GM18909 (cell line): ENCODE data around the gene NFYC.

Source experiments
- ATAC-seq: cut with Tn5 transposase; IDR thresholded peaks from one replicate; pipeline ENCODE4 v1.9.1; 2021; ENCODE audit warnings: mild to moderate bottlenecking; ENCODE audit not compliant: unreplicated experiment, poor library complexity

Gene NFYC

GRCh38 chr1:40755067-40755466, 63.6 kb downstream of the NFYC start:
- ATAC-seq, result no peak

- no peak for ATAC-seq
These were observed 65.0 kb downstream of the NFYC start for GRCh38 chr1:40756523-40756922.

- no peak for ATAC-seq
These were observed 65.6 kb downstream of the NFYC start for GRCh38 chr1:40757084-40757483.

GRCh38 chr1:40758004-40758403, 66.5 kb downstream of the NFYC start:
- ATAC-seq, result no peak

- ATAC-seq, result no peak
These were observed 67.3 kb downstream of the NFYC start for GRCh38 chr1:40758578-40759343.

- no peak for ATAC-seq
These were observed 69.5 kb downstream of the NFYC start for GRCh38 chr1:40760984-40761383.

- ATAC-seq, result no peak
These were observed 70.8 kb downstream of the NFYC start for GRCh38 chr1:40762144-40762923.

- ATAC-seq, result peak; percentile 39
These were observed 72.4 kb downstream of the NFYC start for GRCh38 chr1:40763742-40764532.

GRCh38 chr1:40764981-40765380, 73.5 kb downstream of the NFYC start:
- no peak for ATAC-seq

- ATAC-seq, result no peak
These were observed 74.5 kb downstream of the NFYC start for GRCh38 chr1:40766017-40766416.

GRCh38 chr1:40766560-40766959, 75.1 kb downstream of the NFYC start:
- ATAC-seq, result no peak

GRCh38 chr1:40768146-40768990, 76.9 kb downstream of the NFYC start:
- ATAC-seq, result no peak

- no peak for ATAC-seq
These were observed 78.3 kb downstream of the NFYC start for GRCh38 chr1:40769815-40770214.

- ATAC-seq, result no peak
These were observed 79.0 kb downstream of the NFYC start for GRCh38 chr1:40770296-40771070.

GRCh38 chr1:40772146-40772955, 80.8 kb downstream of the NFYC start:
- ATAC-seq, result no peak

- no peak for ATAC-seq
These were observed 82.3 kb downstream of the NFYC start for GRCh38 chr1:40773748-40774265.

- no peak for ATAC-seq
These were observed 82.9 kb downstream of the NFYC start for GRCh38 chr1:40774266-40774998.
